Activated T-helper 1 cell treated with Interleukin-2 at 50 U/mL for 16 hours (primary cell): ENCODE data around the gene RASGEF1B.

Source experiments
- DNase-seq: peaks from one replicate; pipeline ENCODE4 v3.0.0-alpha.2; 2020; ENCODE audit warnings: low read depth

RASGEF1B gene

GRCh38 chr4:81465406-81466340 lies 6.0 kb downstream of the RASGEF1B start:
- no peak for DNase-seq

GRCh38 chr4:81460834-81461233 lies 10.9 kb downstream of the RASGEF1B start:
- no peak for DNase-seq

GRCh38 chr4:81460191-81460701 lies 11.5 kb downstream of the RASGEF1B start:
- no peak for DNase-seq

GRCh38 chr4:81459228-81459627 lies 12.5 kb downstream of the RASGEF1B start:
- no peak for DNase-seq

- DNase-seq, result no peak
Observed at GRCh38 chr4:81457921-81458520, 13.7 kb downstream of the RASGEF1B start.

- no peak for DNase-seq
Observed at GRCh38 chr4:81457345-81457744, 14.4 kb downstream of the RASGEF1B start.

GRCh38 chr4:81455897-81456296 lies 15.8 kb downstream of the RASGEF1B start:
- no peak for DNase-seq

- no peak for DNase-seq
Observed at GRCh38 chr4:81454948-81455347, 16.8 kb downstream of the RASGEF1B start.

GRCh38 chr4:81454499-81454898 lies 17.2 kb downstream of the RASGEF1B start:
- DNase-seq, result no peak

- DNase-seq, result no peak
Observed at GRCh38 chr4:81453024-81453423, 18.7 kb downstream of the RASGEF1B start.

GRCh38 chr4:81452452-81453006 lies 19.2 kb downstream of the RASGEF1B start:
- DNase-seq, result no peak

- no peak for DNase-seq
Observed at GRCh38 chr4:81449015-81449414, 22.7 kb downstream of the RASGEF1B start.

GRCh38 chr4:81447566-81448229 lies 24.0 kb downstream of the RASGEF1B start:
- no peak for DNase-seq

GRCh38 chr4:81446634-81447033 lies 25.1 kb downstream of the RASGEF1B start:
- DNase-seq, result no peak

- DNase-seq, result no peak
Observed at GRCh38 chr4:81445196-81445595, 26.5 kb downstream of the RASGEF1B start.

GRCh38 chr4:81442484-81443085 lies 29.1 kb downstream of the RASGEF1B start:
- no peak for DNase-seq

GRCh38 chr4:81440949-81441348 lies 30.8 kb downstream of the RASGEF1B start:
- no peak for DNase-seq

GRCh38 chr4:81436941-81437574 lies 34.6 kb downstream of the RASGEF1B start:
- DNase-seq, result no peak

GRCh38 chr4:81436096-81436495 lies 35.6 kb downstream of the RASGEF1B start:
- no peak for DNase-seq

GRCh38 chr4:81432825-81433224 lies 38.9 kb downstream of the RASGEF1B start:
- DNase-seq, result no peak

- no peak for DNase-seq
Observed at GRCh38 chr4:81431971-81432370, 39.7 kb downstream of the RASGEF1B start.
